Activated naive CD4-positive, alpha-beta T cell (primary cell): ENCODE results near the gene ELF1.
"Not testable (repeated sequence)": the region's sequence is repeated elsewhere in the genome, so short reads cannot be mapped to it uniquely, and the experiment has no call there.

Source experiments
- DNase-seq, 4 experiments: peaks; one replicate each; lab custom pipeline; 2025; lab: John Stamatoyannopoulos, UW

Gene ELF1

DNA sequence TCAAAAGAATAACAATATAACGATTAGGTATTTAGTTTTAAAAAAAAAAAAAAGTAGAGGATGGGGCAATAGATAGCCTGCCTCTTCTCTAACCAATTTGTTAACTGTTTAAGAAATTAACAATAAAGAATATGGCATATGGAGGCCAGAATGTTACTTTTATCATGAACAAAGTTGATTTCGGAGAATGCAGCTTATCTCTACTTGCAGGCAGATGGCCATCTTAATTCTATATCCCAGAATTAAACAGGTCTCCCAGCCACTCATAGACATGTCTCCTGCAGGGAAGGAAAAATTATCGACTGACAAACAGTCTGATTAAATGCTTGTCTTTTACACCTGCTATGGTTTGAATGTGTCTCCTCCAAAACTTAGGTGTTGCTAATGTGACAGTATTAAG, 133.1 kb downstream of the ELF1 start:
- DNase-seq: no peak

DNA sequence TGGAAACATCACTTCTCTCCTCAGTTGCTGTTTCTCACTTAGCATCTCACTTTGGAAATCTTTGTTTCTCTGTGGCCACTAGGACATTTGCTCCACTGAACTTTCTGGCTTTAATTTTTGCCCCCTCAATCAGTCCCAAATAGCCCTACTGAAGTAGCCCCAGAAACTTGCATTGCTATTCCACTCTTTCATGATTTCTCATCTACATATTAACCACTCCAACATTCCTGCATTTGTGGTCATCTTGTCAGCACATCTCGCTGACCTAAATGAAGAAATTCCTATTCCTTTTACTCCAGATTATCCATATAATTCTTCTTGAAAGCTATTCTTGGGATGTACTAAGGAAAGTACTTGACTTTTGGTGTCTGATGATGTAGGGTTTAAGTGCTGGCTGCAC, 134.9 kb downstream of the ELF1 start:
- not testable (repeated sequence) for DNase-seq
